ENCODE measurements around the gene RIMS4. TPM values are rescaled to one million over a fixed set of nuclear protein-coding genes. Genes with fewer than 3 reads are reported as not detected.

The RIMS4 gene
- total and polyA plus RNA-seq, 10 of the 15 experiments (the other 5 are each of a cell fraction or from before 2014, with no cell fraction given) = under 0.01 to 0.07 (median 0.05) TPM; not detected in 5

- TF ChIP-seq ZBTB11 (CRISPR knock-in tag; IDR thresholded peaks at IDR 0.05) = no peak
- TF ChIP-seq YBX1 (IDR thresholded peaks at IDR 0.05) = no peak
- TF ChIP-seq SP1 (IDR thresholded peaks at IDR 0.05; ENCODE audit: low read depth, low read length) = no peak
- no peak for TF ChIP-seq EP300 (IDR thresholded peaks at IDR 0.05; ENCODE audit: borderline replicate concordance in 1 of 2, control insufficient read depth in 1 of 2, low read depth in 2 of 2, low read length in 2 of 2)
- no peak for TF ChIP-seq SREBF2 (IDR thresholded peaks at IDR 0.05; ENCODE audit: low read length)
- TF ChIP-seq PML (IDR thresholded peaks at IDR 0.05; ENCODE audit: low read length) = no peak
- TF ChIP-seq CUX1 (IDR thresholded peaks at IDR 0.05; ENCODE audit: insufficient replicate concordance, low read depth, low read length) = no peak
Observed at GRCh38 chr20:44720997-44721784, 89.2 kb downstream of the RIMS4 start (continued).
